NCI-H1930 (cell line): ENCODE data around the gene MOCOS.

Source experiments
- DNase-seq, 2 experiments: peaks; one replicate each; lab custom pipeline; 2025; lab: John Stamatoyannopoulos, UW

MOCOS gene

DNA sequence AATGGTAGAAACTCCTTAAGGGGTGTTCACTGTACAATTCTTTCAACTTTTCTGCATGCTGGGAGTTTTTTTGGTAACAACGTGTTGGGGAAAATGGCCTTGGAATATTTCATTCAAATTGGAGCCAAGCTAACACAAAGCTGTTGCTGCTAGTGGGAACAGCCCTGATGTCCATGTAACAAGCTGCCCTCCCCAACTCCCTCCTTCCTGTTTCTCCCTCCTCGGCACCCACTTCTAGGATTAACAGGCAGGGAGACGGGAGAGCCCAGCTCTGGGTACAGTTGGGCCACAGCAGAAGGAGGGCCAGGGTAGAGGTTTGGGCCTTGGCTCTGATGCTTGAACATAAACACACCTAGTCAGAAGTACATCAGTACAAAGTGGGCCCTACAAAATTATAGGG, 9.4 kb upstream of the MOCOS start:
- DNase-seq: no peak

DNA sequence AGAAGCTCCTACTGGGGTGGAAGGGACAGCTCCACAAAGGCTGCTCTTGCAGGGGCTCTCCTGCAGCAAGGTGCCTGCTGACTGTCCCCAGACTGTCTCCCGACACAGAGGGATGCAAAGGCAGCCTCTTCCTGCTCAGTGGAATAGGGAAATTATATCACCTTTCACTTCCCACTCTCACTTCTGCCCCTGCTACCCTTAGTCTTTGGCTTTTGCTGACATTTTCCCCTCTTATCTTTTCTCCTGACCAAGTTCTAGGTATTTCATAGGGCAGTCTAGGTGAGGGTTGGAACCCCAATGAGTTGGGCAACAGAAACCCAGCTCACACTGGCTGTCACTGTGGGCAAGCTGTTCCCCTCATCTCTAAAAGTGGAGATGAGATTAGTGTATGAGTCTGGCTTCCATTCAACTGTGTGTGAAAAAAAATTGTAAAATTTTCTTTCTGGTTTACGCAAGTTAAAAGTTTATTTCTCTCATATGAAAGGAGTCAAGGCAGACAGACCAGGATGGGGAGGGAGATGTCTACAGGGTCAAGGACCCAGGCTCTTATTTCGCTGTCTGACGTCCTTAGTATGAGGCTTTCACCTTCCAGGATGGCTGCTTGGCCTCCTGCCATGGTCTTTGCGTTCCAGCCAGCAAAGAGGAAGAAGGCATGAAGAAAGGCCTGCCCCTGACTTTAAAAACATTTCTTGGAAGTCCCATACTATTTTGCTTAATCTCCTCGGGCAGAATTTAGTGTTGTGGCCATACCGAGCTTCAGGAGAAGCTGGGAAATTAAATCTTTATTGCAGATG, 7.5 kb upstream of the MOCOS start:
- DNase-seq: no peak

DNA sequence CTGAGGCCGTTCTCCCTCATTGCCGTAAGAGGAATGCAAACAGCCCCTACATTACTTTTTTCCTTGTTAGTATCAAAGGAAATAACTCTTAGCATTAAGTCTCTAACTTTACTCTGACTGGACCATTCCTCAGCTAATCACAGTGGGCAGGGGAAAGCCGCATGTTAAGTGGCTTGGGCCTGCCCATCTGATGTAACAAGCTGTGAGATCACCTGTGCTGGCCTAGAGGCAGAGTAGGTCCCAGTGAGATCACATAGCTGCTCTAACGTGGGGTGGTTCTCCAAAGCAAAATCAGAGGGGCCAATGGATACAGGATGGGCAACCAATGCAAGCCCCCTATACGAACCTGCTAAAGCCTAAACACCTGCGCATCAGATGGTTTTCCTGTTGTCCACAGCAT, 5.9 kb upstream of the MOCOS start:
- no peak for DNase-seq

DNA sequence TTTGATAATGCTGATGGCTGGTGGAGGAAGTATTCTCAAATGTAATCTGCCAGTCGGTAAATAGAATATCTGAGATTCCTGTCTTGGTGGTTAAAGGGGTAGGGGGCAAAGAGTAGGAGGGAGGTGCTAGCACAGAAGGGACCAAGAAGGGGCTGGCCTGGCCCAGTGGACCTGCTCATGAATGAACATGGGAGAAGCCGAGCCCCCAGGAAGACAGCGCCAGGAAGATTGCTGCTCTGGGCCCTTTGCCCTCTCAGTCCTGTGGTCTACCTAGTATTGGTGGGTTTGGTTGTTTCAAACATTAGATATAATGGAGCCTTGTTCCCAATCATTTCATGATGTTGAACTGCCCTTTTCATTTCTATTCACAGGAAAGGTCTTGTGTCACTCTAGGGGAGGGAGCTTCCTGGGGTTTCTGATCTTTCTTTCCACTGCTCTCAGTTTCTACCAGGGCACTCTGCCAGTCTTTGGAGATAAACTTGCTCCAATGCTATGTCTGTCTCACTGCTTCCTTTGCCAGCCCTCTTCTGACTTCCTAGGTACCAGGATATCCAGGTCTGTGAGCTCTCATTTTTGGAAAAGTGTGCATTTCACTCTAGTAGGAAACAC, 5.3 kb upstream of the MOCOS start:
- no peak for DNase-seq

DNA sequence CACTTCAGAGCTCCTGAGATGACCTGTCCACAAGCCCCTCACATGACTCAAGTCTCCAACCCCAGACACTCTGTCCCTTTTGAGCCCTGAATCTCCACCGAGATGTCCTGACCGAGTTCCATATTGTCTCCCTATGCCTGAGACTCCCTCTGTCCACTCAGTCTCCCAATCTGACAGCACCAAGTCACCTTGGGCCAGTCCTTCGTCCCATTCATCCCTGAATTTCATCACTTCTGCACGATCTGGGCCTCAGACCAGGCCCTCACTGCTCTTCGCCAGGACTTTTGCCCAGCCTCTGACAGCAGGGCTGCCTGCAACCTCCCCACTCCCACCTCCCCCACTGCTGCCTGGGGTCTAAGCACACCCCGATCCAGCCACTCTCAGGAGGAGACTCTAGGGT, 4.3 kb upstream of the MOCOS start:
- no peak for DNase-seq

DNA sequence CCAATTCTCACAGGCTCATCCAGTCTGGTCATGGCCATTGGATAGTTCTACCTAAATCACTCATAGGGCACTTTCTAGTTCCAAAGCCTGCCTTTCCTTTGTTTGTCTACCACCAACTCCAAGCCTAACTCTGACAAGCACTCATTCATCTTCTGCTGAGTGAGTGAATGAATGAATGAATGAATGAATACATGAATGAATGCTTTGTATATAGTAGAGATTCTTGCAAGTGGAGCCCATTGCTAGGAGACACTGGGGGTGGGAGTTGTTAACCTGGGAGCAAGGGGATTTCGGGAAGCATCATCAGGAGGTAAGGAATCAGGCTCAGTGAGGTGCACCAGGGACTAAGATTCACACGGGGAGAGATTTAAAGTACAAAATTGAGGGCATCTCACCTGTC, 3.3 kb upstream of the MOCOS start:
- DNase-seq: no peak

DNA sequence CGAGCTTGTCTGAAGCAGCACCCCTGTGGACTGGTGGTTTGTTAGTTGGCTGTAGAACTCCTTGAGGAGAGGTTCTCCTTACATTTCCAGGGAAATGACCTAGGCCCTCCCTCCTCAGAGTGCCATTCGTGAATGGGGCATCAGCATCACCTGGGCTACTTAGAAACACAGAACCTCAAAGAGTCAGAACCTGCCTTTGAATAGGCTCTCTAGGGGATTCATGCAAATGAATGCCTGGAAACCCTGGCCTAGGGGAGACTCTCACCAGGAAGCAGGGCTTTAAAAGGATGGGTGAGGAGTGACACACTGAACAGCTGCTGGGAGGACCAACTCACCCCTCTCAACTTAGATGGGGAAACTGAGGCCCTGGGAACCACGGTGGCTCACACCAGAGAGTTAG, 2.1 kb upstream of the MOCOS start:
- DNase-seq: no peak

DNA sequence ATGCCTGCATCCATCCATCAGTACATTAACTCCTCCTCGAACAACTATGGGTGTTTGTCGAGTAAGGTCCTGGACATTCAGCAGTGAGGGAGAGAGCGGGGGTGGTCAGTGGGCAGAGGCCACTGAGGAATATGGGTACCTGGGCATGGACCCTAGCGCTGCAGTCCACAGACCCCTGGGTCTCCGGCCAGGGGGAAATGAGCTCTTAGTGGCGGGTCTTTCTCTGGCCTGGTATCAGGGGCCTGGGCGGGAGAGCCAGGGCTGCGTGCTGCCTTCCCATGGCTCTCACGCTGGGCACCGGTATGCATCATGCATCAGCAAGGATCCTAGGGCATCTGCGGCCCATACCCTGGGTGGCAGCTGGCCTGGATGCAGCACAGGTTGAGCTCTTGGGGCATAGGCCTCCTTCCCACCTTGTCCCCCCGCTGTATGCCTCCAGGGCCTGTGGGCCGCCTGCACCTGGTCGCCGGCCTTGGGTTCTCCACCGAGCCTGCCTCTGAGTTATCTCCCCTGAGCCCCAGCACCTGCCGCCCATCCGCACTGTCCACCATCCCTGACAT, 1.3 kb upstream of the MOCOS start:
- DNase-seq: no peak

DNA sequence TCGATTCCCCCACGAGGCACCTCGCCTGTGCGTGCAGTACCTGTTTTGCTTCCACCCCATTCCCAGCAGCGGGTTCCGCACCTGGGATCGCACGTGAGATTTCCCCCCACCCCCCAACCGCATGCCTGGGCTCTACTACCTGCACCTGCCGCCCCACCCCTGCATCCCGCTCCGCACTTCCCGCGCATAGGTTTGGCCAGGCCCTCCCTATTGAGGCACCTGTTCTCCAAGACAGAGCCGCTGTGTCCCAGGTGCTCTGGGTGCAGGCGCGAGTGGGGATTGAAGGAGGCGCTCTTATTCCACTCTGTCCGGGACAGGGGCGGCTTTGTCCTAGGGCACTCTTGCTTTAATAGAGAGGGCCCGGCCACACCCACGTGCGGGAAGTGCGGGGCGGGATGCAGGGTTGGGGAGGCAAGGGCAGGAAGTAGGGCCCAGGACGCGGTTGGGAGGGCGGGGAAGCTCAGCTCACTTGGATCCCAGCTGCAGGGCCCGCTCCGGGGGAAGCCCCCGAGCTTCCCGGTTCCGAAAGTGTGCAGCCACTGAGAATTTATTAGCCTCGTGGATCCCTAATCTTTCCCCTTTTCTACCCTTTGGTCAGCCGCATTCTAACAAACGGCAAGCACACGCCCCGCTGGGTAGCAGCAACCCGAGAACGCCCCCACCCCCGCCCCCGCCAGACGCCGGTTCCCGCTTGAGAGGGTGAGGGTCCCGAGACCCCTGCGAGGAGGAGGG, 670 bp upstream of the MOCOS start:
- no peak for DNase-seq

DNA sequence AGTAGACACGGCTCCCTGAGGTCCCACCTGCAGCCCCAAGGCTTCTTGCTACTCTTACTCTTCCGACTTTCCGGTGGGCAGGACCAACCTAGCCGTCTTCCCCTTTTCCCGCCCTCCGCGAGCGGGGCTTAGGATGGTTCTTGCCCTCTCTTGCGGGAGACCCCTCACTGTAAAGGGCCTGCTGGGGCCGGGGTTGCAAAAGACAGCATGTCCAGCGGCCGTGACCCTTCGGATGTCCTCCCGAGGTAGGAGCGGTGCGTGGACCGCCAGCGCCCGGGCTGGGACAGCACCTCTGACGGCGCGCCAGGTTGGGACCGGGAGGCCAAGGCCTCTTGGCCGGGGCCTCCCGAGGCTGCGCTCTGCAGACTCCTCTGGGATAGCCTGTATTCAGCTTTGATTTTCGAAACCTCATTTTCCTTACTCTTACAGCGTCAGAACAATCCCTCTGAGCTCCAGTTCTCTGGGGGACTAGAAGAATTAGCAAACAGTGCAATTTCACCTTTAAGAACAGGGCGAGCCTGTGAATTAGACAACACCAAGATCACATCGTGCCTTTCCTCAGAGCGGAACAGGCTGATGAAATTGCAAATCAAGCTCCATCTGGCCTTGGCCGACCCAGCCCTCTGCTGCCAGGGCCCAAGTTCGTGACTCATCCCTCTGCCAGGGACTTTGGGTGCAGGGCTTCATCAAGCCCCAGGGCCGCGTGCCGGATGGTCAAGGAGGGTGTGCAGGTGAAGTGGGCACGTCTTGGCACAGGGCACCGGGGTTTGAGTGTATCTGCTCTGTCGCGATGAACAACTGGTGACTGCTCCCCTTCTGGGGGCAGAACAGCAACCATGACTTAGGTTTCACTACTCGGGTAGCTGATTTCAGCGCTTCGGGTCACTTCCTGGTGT, 777 bp downstream of the MOCOS start:
- DNase-seq: no peak

DNA sequence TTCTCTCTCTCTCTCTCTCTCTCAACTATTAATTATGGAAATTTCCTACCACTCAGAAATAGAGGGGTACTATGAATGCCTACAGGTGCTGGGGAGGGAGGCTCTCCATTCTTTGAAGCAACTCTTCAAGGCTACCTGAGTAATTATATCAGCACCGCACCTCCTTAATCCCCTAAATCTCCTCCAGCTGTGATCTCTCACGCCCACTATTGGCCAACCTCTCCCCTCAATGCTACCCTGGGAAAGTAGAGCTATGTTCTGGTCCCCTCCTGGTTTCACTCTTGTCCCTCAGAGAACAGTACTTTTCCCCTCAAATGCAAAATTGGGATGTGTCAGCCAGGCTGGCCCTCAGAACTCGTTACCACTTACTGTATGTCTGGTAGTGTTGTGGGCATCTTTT, 1.6 kb downstream of the MOCOS start:
- no peak for DNase-seq

DNA sequence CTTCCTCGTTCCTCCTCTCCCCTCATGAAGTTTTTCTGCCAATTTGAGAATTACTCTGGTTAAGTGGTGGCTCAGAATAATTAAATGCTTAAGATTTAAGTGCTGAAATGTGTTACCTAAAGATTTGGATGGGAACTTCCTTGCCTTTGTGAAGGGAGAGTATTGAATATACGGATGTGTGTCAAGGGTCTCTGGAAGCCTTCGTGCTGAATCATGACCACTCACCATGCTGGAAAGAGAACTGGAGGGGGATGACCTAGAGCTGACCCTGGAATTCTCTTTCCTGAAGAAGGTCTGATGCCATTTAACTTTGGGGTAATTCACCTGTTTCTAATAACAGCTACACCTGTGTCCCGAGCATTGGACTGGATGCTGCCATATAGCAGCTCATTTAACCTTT, 2.2 kb downstream of the MOCOS start:
- no peak for DNase-seq

DNA sequence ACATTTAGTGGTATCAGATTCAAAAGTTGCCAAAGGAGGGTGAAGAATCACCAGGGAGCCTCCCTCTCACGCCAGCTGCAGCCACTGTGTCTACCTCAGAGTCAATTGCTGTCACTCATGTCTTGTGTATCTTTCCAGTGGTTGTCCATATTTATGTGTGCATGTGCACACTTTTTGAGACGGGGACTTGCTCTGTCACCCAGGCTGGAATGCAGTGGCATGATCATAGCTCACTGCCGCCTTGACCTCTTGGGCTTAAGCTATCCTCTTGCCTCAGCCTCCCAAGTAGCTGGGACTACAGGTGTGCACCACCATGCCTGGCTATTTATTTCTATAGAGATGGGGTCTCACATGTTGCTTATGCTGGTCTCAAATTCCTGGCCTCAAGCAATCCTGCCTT, 4.0 kb downstream of the MOCOS start:
- DNase-seq: no peak

DNA sequence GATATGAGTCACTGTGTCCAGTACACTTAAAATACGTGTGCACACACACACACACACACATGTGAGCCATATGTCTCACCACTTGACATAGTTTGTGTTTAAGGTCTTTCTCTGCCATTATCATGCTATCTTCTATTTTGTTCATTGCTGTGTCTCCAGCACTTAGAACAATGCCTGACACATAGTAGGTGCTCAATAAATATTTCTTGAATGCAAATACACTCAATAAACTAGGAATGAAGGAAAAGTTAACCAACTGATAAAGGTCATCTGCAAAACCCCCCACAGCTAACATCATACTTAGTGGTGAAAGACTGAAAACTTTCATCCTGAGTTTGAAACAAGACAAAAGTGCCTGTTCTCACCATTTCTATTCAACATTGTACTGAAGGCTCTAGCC, 4.4 kb downstream of the MOCOS start:
- no peak for DNase-seq

DNA sequence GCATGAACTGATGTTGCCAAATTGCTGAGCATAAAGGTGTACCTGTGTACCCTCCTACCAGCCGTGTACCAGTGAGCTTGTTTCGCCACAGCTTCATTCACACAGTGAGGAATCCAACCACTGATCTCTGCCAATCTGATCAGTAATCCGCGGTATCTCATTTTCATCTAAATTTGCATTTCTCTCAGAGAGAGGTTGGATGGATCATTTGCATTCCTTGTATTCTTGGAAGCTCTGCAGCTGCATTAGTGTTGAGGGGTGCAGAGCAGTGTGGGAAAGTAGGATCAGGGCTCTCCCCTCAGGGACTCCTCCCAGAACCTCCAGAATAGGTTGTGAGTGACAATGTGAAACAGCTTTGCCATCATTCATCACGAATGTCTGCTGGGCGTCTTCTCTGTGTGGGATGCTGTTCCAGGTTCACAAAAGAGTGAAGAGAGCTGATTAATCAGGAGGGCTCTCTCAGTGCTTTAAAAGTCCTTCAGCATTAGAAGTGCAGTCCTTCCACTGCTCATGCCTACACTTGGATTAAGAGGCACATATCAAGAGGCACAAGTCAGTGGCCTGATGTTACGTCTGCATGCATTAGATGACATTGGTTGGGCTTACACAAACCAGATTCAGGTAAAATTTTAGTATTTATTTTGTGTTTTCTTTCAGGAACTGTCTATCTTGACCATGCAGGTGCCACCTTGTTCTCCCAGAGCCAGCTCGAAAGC, 7.5 kb downstream of the MOCOS start:
- no peak for DNase-seq

DNA sequence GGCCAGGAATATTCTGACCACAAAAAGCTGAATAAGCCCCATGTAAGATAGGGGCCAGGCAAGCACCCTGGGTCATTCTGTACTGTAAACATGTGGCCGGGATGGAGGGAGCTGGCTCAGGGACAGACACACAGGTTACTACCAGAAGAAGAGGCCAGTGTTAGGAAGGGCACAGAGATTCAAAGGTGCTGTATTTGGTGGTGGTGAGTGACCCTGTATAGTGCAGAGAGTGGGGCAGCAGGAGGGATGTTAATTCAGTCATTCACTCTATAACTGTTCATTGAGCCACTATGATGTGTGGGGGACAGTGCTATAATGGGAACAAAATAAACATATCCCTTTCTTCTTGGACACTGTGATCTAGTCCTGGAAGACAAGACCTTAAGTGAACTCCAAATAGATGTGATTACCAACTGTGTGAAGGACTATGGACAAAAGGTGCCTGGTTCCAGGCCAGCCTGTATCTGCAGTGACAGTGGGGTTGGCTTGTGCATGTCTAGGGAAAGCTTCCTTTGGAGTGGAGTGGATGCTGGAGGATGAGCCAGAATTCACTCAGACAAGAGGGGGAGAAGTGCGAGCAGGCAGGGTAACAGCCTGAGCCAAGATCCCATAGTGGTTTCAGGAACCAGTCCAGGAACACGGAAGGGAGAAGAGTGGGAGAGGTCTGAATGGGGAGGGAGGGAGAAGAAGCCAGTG, 8.3 kb downstream of the MOCOS start:
- DNase-seq: no peak

DNA sequence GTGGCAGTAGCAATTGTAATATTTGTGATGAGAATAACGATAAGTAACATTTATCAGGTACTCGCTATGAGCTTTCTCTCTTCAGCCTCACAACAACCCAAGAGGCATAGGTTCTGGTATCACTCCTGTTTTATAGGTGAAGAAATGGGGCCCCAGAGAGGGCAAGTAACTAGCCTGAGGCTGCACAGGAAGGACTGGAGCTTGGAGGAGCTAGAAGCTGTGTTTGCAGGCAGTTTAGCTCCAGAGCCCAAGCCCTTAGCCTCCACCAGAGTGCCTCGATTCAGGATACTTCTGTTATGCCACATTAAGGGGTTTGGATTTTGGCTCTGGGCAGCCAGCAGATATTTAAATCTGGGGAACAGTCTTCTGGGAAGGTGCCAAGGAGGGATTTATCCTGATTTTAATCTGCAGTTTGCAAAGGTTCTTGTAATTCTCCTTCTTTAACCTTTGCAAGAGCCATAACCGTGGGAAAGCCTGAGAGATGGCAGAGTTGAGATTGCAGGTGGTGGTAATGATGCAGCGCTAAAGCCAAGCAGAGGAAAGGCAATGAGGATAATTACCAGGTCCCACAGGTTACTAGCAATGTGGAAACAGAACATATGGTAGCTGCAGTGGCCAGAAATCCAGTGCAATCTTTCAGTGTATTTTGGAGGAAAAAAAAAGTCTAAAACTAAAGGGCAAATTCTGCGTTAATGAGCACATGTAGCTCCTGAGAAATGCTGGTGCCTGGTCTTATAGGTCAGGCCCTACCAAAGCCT, 9.1 kb downstream of the MOCOS start:
- DNase-seq: no peak

DNA sequence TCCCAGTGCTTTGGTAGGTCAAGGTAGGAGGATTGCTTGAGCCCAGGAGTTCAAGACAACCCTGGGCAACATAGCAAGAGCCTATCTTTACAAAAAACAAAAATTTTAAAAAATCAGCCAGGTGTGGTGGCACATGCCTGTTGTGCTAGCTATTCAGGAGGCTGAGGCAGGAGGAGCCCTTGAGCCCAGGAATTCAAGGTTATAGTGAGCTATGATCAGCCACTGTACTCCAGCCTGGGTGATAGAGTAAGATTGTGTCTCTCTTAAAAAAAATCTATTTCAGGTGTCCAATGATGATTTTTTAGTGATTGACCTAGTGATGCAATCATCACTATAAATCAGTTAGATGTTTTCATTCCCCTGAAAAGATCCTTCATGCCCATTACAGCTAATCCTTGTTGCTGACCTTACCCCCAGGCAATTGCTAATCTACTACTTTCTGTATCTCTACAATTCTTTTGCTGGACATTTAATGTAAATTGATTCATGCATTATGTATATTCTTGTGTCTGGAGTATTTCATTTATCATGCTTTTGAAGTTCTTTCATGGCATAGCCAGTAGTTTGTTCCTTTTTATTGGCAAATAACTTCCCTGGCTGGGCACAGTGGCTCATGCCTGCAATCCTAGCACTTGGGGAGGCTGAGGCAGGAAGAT, 10.3 kb downstream of the MOCOS start:
- no peak for DNase-seq

DNA sequence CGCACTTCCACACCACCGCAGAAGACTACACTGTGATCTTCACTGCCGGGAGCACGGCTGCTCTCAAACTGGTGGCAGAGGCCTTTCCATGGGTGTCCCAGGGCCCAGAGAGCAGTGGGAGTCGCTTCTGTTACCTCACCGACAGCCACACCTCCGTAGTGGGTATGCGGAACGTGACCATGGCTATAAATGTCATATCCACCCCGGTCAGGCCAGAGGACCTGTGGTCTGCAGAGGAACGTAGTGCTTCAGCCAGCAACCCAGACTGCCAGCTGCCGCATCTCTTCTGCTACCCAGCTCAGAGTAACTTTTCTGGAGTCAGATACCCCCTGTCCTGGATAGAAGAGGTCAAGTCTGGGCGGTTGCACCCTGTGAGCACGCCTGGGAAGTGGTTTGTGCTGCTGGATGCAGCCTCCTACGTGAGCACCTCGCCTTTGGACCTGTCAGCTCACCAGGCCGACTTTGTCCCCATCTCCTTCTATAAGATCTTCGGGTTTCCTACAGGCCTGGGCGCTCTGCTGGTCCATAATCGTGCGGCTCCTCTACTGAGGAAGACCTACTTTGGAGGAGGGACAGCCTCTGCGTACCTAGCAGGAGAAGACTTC, 12.5 kb downstream of the MOCOS start:
- no peak for DNase-seq
